Measurements from ENCODE around the gene STARD13. TPM values are rescaled to one million over a fixed set of nuclear protein-coding genes. Genes with fewer than 3 reads are reported as not detected.

STARD13 gene
- polyA plus RNA-seq, 1 experiment = 21.2 TPM

- no peaks in the 10 kb centered on the region; the same call in 1 of the 2 replicates for H3K36me3 ChIP-seq (ENCODE audit: control insufficient read depth, insufficient read depth, low read length)
- no peak for DNase-seq (ENCODE audit: low read depth)
- no peak for TF ChIP-seq CTCF (IDR thresholded peaks at IDR 0.05; ENCODE audit: insufficient read depth, low read depth, low read length)
- CTCF ChIA-PET = no interaction called here
- no peaks in the 10 kb centered on the region for H3K27me3 ChIP-seq (ENCODE audit: control insufficient read depth, insufficient read depth, low read length)
- POLR2A ChIA-PET = no interaction called here
- H3K4me3 ChIP-seq (ENCODE audit: low read depth, low read length) = no peak overlapping the region
Measured at GRCh38 chr13:33147832-33148231, 137.7 kb downstream of the STARD13 start.

GRCh38 chr13:33146843-33147611 is 138.5 kb downstream of the STARD13 start:
- Histone ChIP-seq H3K4me3 (ENCODE audit: low read depth, low read length) (no peak overlapping the region), H3K36me3 (ENCODE audit: control insufficient read depth, insufficient read depth, low read length) (no peaks in the 10 kb centered on the region; the same call in 1 of the 2 replicates), H3K27me3 (ENCODE audit: control insufficient read depth, insufficient read depth, low read length) (no peaks in the 10 kb centered on the region)
- POLR2A ChIA-PET = no interaction called here
- no peak for TF ChIP-seq CTCF (IDR thresholded peaks at IDR 0.05; ENCODE audit: insufficient read depth, low read depth, low read length)
- no peak for DNase-seq (ENCODE audit: low read depth)
- CTCF ChIA-PET = interaction anchor here (1.1 kb wide), 2 partner anchors 8 to 14 kb away, joined by 4 to 5 read pairs; no protein-coding TSS in a partner anchor

- no peak for DNase-seq (ENCODE audit: low read depth)
- ChIA-PET CTCF (interaction anchor here (1.1 kb wide), 1 partner anchor 9 kb away, joined by 5 read pairs; no protein-coding TSS in a partner anchor), POLR2A (no interaction called here)
- H3K27me3 ChIP-seq (ENCODE audit: control insufficient read depth, insufficient read depth, low read length) = no peaks in the 10 kb centered on the region
- H3K36me3 ChIP-seq (ENCODE audit: control insufficient read depth, insufficient read depth, low read length) = peaks cover 2% of the 10 kb centered on the region
- TF ChIP-seq CTCF (IDR thresholded peaks at IDR 0.05; ENCODE audit: insufficient read depth, low read depth, low read length) = no peak
- no peak overlapping the region for H3K4me3 ChIP-seq (ENCODE audit: low read depth, low read length)
Measured at GRCh38 chr13:33145667-33146066, 139.9 kb downstream of the STARD13 start.

GRCh38 chr13:33144358-33144784 is 141.2 kb downstream of the STARD13 start:
- Histone ChIP-seq H3K36me3 (ENCODE audit: control insufficient read depth, insufficient read depth, low read length) (peaks cover 4% of the 10 kb centered on the region), H3K4me3 (ENCODE audit: low read depth, low read length) (no peak overlapping the region), H3K27me3 (ENCODE audit: control insufficient read depth, insufficient read depth, low read length) (no peaks in the 10 kb centered on the region)
- ChIA-PET POLR2A (no interaction called here), CTCF (no interaction called here)
- TF ChIP-seq CTCF (IDR thresholded peaks at IDR 0.05; ENCODE audit: insufficient read depth, low read depth, low read length) = no peak
- no peak for DNase-seq (ENCODE audit: low read depth)

GRCh38 chr13:33139780-33140535 is 145.6 kb downstream of the STARD13 start:
- H3K4me3 ChIP-seq (ENCODE audit: low read depth, low read length) = no peak overlapping the region
- ChIA-PET POLR2A (interaction anchor here (0.6 kb wide), 1 partner anchor 62 kb away, joined by 3 read pairs; no protein-coding TSS in a partner anchor), CTCF (no interaction called here)
- no peaks in the 10 kb centered on the region for H3K27me3 ChIP-seq (ENCODE audit: control insufficient read depth, insufficient read depth, low read length)
- H3K36me3 ChIP-seq (ENCODE audit: control insufficient read depth, insufficient read depth, low read length) = peaks cover 14% of the 10 kb centered on the region
- no peak for TF ChIP-seq CTCF (IDR thresholded peaks at IDR 0.05; ENCODE audit: insufficient read depth, low read depth, low read length)
- DNase-seq (ENCODE audit: low read depth) = no peak

Measured in BJ (cell line).